WI38 (cell line): ENCODE measurements around the gene TLN1.

ENCODE experiments used
- H3K4me3 ChIP-seq: 2 replicates; pipeline ENCODE4 v1.5.1; 2011; ENCODE audit warnings: low read depth, mild to moderate bottlenecking, control low read depth, low read length
- CTCF ChIP-seq: IDR thresholded peaks from 2 replicates; pipeline ENCODE4 v1.5.1; 2012; ENCODE audit warnings: low read depth, mild to moderate bottlenecking, control low read depth, low read length

TLN1 gene

GRCh38 chr9:35719546-35719945 lies 12.4 kb downstream of the TLN1 start:
- TF ChIP-seq CTCF, result no peak
- H3K4me3 ChIP-seq, result no peak overlapping the region

GRCh38 chr9:35718721-35719511 lies 13.1 kb downstream of the TLN1 start:
- no peak for TF ChIP-seq CTCF
- no peak overlapping the region for H3K4me3 ChIP-seq

GRCh38 chr9:35717132-35717870 lies 14.7 kb downstream of the TLN1 start:
- TF ChIP-seq CTCF, result no peak

GRCh38 chr9:35716230-35716629 lies 15.8 kb downstream of the TLN1 start:
- H3K4me3 ChIP-seq, result no peak overlapping the region

More at GRCh38 chr9:35717132-35717870, 14.7 kb downstream of the TLN1 start:
- no peak overlapping the region for H3K4me3 ChIP-seq

GRCh38 chr9:35714579-35715252 lies 17.3 kb downstream of the TLN1 start:
- no peak for TF ChIP-seq CTCF
- H3K4me3 ChIP-seq, result no peak overlapping the region

More at GRCh38 chr9:35716230-35716629, 15.8 kb downstream of the TLN1 start:
- TF ChIP-seq CTCF, result no peak

- no peak for TF ChIP-seq CTCF
- H3K4me3 ChIP-seq, result no peak overlapping the region
Measured at GRCh38 chr9:35714123-35714522, 17.9 kb downstream of the TLN1 start.
